IMR-90 (cell line): ENCODE data around the gene DPH2. TPM values are rescaled to one million over a fixed set of nuclear protein-coding genes. Genes with fewer than 3 reads are reported as not detected.

ENCODE experiments used
- ATAC-seq: fragments of 200-7000 bp; cut with Tn5 transposase; 2 replicates; pipeline ENCODE4 v1.9.1; 2020; ENCODE audit warnings: low read depth, mild to moderate bottlenecking, moderate library complexity
- BruUV-seq: library from RNA; stranded (reverse); fragments of 400-500 nt; replicated peaks from 2 replicates; lab custom pipeline; 2021; lab: Mats Ljungman, UMichigan
- CTCF ChIA-PET: fragments of 300-600 bp; formaldehyde crosslinking; extraction: SDS; loops from one replicate; lab custom pipeline; 2021; ENCODE audit warnings: antibody characterized with exemption; lab: Yijun Ruan, JAX
- POLR2A ChIA-PET: fragments of 300-600 bp; sonication (Branson Sonifier 250); formaldehyde crosslinking; loops from one replicate; lab custom pipeline; 2022; ENCODE audit warnings: antibody characterized with exemption; ENCODE audit not compliant: unreplicated experiment; lab: Charles Lee
- DNase-seq: peaks from one replicate; pipeline ENCODE4 v3.0.0; 2013
- H2AFZ ChIP-seq: replicated peaks from 2 replicates; pipeline ENCODE3; 2013; ENCODE audit warnings: low read length, mild to moderate bottlenecking; ENCODE audit not compliant: poor library complexity
- H2AK5ac ChIP-seq: 2 replicates; pipeline ENCODE4 v1.6.1; 2013; ENCODE audit warnings: low read depth, low read length, inconsistent platforms
- H2AK9ac ChIP-seq: replicated peaks from 2 replicates; pipeline ENCODE3; 2013; ENCODE audit warnings: mild to moderate bottlenecking, low read depth, low read length, moderate library complexity; ENCODE audit not compliant: poor library complexity
- H2BK120ac ChIP-seq: 2 replicates; pipeline ENCODE4 v1.6.1; 2013; ENCODE audit warnings: low read depth, low read length, inconsistent platforms
- H2BK15ac ChIP-seq: 3 replicates; pipeline ENCODE4 v1.6.1; 2013; ENCODE audit warnings: low read depth, low read length, inconsistent platforms
- H2BK20ac ChIP-seq: 2 replicates; pipeline ENCODE4 v1.6.1; 2013; ENCODE audit warnings: low read depth, mild to moderate bottlenecking, inconsistent platforms, low read length, moderate library complexity
- H2BK5ac ChIP-seq: 2 replicates; pipeline ENCODE4 v1.6.1; 2013; ENCODE audit warnings: mild to moderate bottlenecking, low read depth, low read length, inconsistent platforms; ENCODE audit not compliant: poor library complexity, severe bottlenecking
- H3K14ac ChIP-seq: replicated peaks from 2 replicates; pipeline ENCODE4 v1.6.1; 2013; ENCODE audit warnings: low read depth, low read length, inconsistent platforms
- H3K18ac ChIP-seq: 2 replicates; pipeline ENCODE4 v1.6.1; 2013; ENCODE audit warnings: low read depth, low read length, control low read depth
- H3K23ac ChIP-seq: 2 replicates; pipeline ENCODE4 v1.6.1; 2013; ENCODE audit warnings: low read depth, low read length, inconsistent platforms
- H3K27ac ChIP-seq: 2 replicates; pipeline ENCODE4 v1.5.1; 2013; ENCODE audit warnings: mild to moderate bottlenecking, control low read depth, low read length; ENCODE audit not compliant: insufficient read depth
- H3K27me3 ChIP-seq: 2 replicates; pipeline ENCODE4 v1.6.1; 2013; ENCODE audit warnings: low read length; ENCODE audit not compliant: control insufficient read depth, insufficient read depth
- H3K36me3 ChIP-seq: 2 replicates; pipeline ENCODE4 v1.6.1; 2013; ENCODE audit warnings: low read length, mixed read lengths; ENCODE audit not compliant: control insufficient read depth, insufficient read depth
- H3K4ac ChIP-seq: 2 replicates; pipeline ENCODE4 v1.6.1; 2013; ENCODE audit warnings: low read depth, low read length, inconsistent platforms
- H3K4me1 ChIP-seq: 2 replicates; pipeline ENCODE4 v1.6.1; 2013; ENCODE audit warnings: low read length, mixed read lengths; ENCODE audit not compliant: control insufficient read depth, insufficient read depth
- H3K4me2 ChIP-seq: 2 replicates; pipeline ENCODE4 v1.6.1; 2013; ENCODE audit warnings: low read depth, mild to moderate bottlenecking, control low read depth, low read length, moderate library complexity
- H3K4me3 ChIP-seq: 2 replicates; pipeline ENCODE4 v1.5.1; 2013; ENCODE audit warnings: low read depth, mild to moderate bottlenecking, control low read depth, low read length, moderate library complexity; ENCODE audit not compliant: insufficient read depth
- H3K56ac ChIP-seq: 2 replicates; pipeline ENCODE4 v1.6.1; 2013; ENCODE audit warnings: low read length, inconsistent platforms; ENCODE audit not compliant: insufficient read depth; ENCODE audit errors: extremely low read depth
- H3K79me1 ChIP-seq, 2 experiments: 2 replicates each; pipeline ENCODE4 v1.6.1; 2013; ENCODE audit warnings: low read length in 2 of 2, inconsistent platforms in 1 of 2, low read depth in 1 of 2
- H3K9ac ChIP-seq: 2 replicates; pipeline ENCODE4 v1.6.1; 2013; ENCODE audit warnings: low read depth, low read length, control low read depth
- H3K9me1 ChIP-seq: 2 replicates; pipeline ENCODE4 v1.6.1; 2013; ENCODE audit warnings: low read length, inconsistent platforms; ENCODE audit not compliant: insufficient read depth
- H3K9me3 ChIP-seq: 2 replicates; pipeline ENCODE4 v1.6.1; 2013; ENCODE audit warnings: low read length; ENCODE audit not compliant: control insufficient read depth, insufficient read depth
- H4K20me1 ChIP-seq: 2 replicates; pipeline ENCODE4 v1.6.1; 2013; ENCODE audit warnings: low read length, inconsistent platforms; ENCODE audit not compliant: insufficient read depth
- H4K5ac ChIP-seq: 2 replicates; pipeline ENCODE4 v1.6.1; 2013; ENCODE audit warnings: mild to moderate bottlenecking, low read depth, low read length, control low read depth
- H4K8ac ChIP-seq, 2 experiments: 2 replicates each; pipeline ENCODE4 v1.6.1; 2013; ENCODE audit warnings: low read depth in 2 of 2, low read length in 2 of 2, control low read depth in 1 of 2, inconsistent platforms in 1 of 2
- H4K91ac ChIP-seq: 2 replicates; pipeline ENCODE4 v1.6.1; 2013; ENCODE audit warnings: low read depth, low read length, inconsistent platforms; ENCODE audit not compliant: insufficient read depth
- BHLHE40 ChIP-seq: fragments of 150-350 bp; IDR thresholded peaks from 2 replicates; pipeline ENCODE4 v1.6.1; 2016; ENCODE audit warnings: mild to moderate bottlenecking, low read depth, low read length
- MAFK ChIP-seq: IDR thresholded peaks from 2 replicates; pipeline ENCODE4 v1.6.1; 2012; ENCODE audit warnings: low read depth, low read length, improper control_type of control experiment
- MAZ ChIP-seq: IDR thresholded peaks from 2 replicates; pipeline ENCODE4 v1.6.1; 2012; ENCODE audit warnings: low read depth, mild to moderate bottlenecking, low read length, improper control_type of control experiment, moderate library complexity, borderline replicate concordance
- MXI1 ChIP-seq: IDR thresholded peaks from 2 replicates; pipeline ENCODE4 v1.6.1; 2012; ENCODE audit warnings: low read depth, mild to moderate bottlenecking, low read length, moderate library complexity, borderline replicate concordance
- RAD21 ChIP-seq: IDR thresholded peaks from 2 replicates; pipeline ENCODE4 v1.6.1; 2012; ENCODE audit warnings: low read length, improper control_type of control experiment
- RFX5 ChIP-seq: IDR thresholded peaks from 2 replicates; pipeline ENCODE4 v1.8.0; 2012; ENCODE audit warnings: low read depth, mild to moderate bottlenecking, low read length, moderate library complexity
- WGBS, 2 experiments: methylation state at CpG; one replicate each; pipeline versions ENCODE4 v1.1.5 to v1.1.7; 2013; ENCODE audit warnings: missing lambda C conversion rate in 2 of 2; ENCODE audit not compliant: insufficient read length in 1 of 2; ENCODE audit errors: extremely low coverage in 2 of 2; 5-methylcytosine and 5-hydroxymethylcytosine counted together
- dilution Hi-C: fragments of 300-500 bp; cut with HindIII; formaldehyde crosslinking; loops from one replicate; pipeline ENCODE4 v1.14.3; 2018; ENCODE audit warnings: low sequenced_read_pairs; ENCODE audit not compliant: unreplicated experiment
- in situ Hi-C: fragments of 300-500 bp; cut with MboI; formaldehyde crosslinking; loops from 3 replicates; pipeline ENCODE4 v1.14.3; 2019; ENCODE audit warnings: low sequenced_read_pairs, inconsistent platforms, mixed read lengths
- intact Hi-C: fragments of 100-400 bp; cut with micrococcal nuclease; formaldehyde crosslinking; loops from 2 replicates; pipeline ENCODE4 v1.10.0; 2022
- polyA plus RNA-seq, 3 experiments: library from polyadenylated mRNA; depleted of rRNA; stranded (reverse); fragments of >200 nt; gene quantifications; 2 replicates each; pipeline ENCODE4 v1.2.3, GENCODE V29; 2012; ENCODE audit warnings: low replicate concordance in 1 of 3
- total RNA-seq: library from RNA; depleted of rRNA; stranded (reverse); fragments of >200 nt; gene quantifications from 2 replicates; pipeline ENCODE4 v1.2.3, GENCODE V29; 2012
- TF ChIP-seq, protein P1 (sequence below): fragments of 150-350 bp; IDR thresholded peaks from 2 replicates; pipeline ENCODE4 v1.6.1; 2017; ENCODE audit warnings: mild to moderate bottlenecking, antibody characterized with exemption, low read length, low read depth
- TF ChIP-seq, protein P2 (sequence below): fragments of 150-350 bp; IDR thresholded peaks from 2 replicates; pipeline ENCODE4 v1.6.1; 2016; ENCODE audit warnings: low read depth, mild to moderate bottlenecking, low read length, moderate library complexity, borderline replicate concordance

Gene DPH2
- total and polyA plus RNA-seq, 2 of the 4 experiments (the other 2 are of a cell fraction) = 21.0 to 32.2 TPM

DNA sequence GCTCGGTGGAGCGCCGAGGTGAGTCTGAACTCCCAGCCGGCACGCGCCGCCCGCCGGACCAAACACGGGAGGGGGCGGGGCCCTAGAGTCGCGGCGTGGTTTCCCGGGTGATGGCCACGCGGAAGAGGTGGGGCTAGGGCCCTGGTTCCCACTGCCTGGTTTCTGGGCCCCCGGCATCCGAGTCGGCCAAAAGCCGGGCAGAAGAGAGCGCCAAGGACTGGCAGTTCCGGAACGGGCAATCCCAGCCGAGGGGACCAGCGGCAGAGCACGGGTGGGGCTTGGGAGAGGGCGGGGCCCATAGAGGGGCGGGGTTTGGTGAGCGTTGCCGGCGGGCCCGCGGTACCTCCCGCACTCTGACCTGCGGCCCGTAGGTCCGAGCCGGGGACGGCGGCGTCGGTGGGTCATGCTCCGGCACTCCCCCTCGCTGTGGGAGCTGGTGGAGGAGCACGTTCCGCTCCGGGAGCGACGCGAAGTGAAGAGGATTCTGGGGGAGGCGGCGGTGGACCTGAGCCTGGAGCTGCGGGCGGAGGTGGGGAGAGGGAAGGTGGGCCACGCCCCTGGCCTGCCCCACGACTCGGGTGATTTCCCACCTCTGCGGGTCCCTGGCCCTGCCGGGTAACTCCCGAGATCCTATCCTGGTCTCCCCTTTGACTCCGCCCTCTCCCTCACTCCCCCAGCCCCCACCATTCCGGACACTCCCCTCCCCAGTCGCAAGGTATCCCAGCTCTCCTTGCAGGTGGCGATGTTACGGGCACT lies 21.8 kb downstream of the DPH2 start, which contains the start of gene CCDC24:
Gene CCDC24, plus strand, starts transcription at position 124 of the 756 bp plus-strand sequence. Its CDS starts 280 bp downstream, at position 404.
- Histone ChIP-seq H3K79me1 (no peaks in the 10 kb centered on the region), H3K4me1 (peaks cover 11% of the 10 kb centered on the region), H2BK20ac (no peak within 1 kb of the TSS), H2BK5ac (no peak within 1 kb of the TSS), H3K27me3 (no peaks in the 10 kb centered on the region), H3K9me3 (no peaks in the 10 kb centered on the region), H3K4ac (peak within 1 kb of the TSS; percentile 54), H3K14ac (peak within 1 kb of the TSS; percentile 60; the same call in 1 of the 2 replicates), H3K4me2 (peak within 1 kb of the TSS; percentile 81), H4K20me1 (peaks cover 9% of the 10 kb centered on the region; the same call in 1 of the 2 replicates), H2AK9ac (peak within 1 kb of the TSS; percentile 87), H2AK5ac (peak within 1 kb of the TSS; percentile 1; the same call in 1 of the 2 replicates), H3K36me3 (no peaks in the 10 kb centered on the region), H2AFZ (peak within 1 kb of the TSS; percentile 97), H4K91ac (peak within 1 kb of the TSS; percentile 51), H3K4me3 (peak within 1 kb of the TSS; percentile 75), H3K18ac (no peak within 1 kb of the TSS), H4K5ac (no peak within 1 kb of the TSS; the same call in 1 of the 2 replicates), H3K23ac (no peak within 1 kb of the TSS; the same call in 1 of the 2 replicates), H3K9me1 (peaks cover 5% of the 10 kb centered on the region), H2BK120ac (no peak within 1 kb of the TSS), H2BK15ac (no peak within 1 kb of the TSS), H3K56ac (no peak within 1 kb of the TSS), H3K9ac (peak within 1 kb of the TSS; percentile 64), H3K27ac (peak within 1 kb of the TSS; percentile 13; the same call in 1 of the 2 replicates), H4K8ac (peak within 1 kb of the TSS; percentile 85 to 90; a peak in 3 of 4 replicates)
- CTCF ChIA-PET = interaction anchor here (0.7 to 1.3 kb wide), 2 partner anchors 14 to 56 kb away, joined by 3 to 4 read pairs; no protein-coding TSS in a partner anchor
- TF ChIP-seq BHLHE40 (peak; percentile 92), RAD21 (no peak), RFX5 (no peak), MAZ (peak; percentile 74; the same call in 1 of the 2 replicates), MXI1 (peak; percentile 97), MAFK (no peak)
- TF ChIP-seq, protein P1, sequence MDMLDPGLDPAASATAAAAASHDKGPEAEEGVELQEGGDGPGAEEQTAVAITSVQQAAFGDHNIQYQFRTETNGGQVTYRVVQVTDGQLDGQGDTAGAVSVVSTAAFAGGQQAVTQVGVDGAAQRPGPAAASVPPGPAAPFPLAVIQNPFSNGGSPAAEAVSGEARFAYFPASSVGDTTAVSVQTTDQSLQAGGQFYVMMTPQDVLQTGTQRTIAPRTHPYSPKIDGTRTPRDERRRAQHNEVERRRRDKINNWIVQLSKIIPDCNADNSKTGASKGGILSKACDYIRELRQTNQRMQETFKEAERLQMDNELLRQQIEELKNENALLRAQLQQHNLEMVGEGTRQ = peak; percentile 50; the same call in 1 of the 2 replicates
- TF ChIP-seq, protein P2, sequence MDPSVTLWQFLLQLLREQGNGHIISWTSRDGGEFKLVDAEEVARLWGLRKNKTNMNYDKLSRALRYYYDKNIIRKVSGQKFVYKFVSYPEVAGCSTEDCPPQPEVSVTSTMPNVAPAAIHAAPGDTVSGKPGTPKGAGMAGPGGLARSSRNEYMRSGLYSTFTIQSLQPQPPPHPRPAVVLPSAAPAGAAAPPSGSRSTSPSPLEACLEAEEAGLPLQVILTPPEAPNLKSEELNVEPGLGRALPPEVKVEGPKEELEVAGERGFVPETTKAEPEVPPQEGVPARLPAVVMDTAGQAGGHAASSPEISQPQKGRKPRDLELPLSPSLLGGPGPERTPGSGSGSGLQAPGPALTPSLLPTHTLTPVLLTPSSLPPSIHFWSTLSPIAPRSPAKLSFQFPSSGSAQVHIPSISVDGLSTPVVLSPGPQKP = no peak
- ATAC-seq = peak; percentile 86
- intact Hi-C loops (no loop called here), in situ Hi-C loops (no loop called here), dilution Hi-C loops (no loop called here)
- DNase-seq = peak; percentile 67
- WGBS, 2 experiments = 0% methylated on average over 39 of the region's 66 CpGs; no CpG with 5 or more reads in 1 of the 2 experiments
- POLR2A ChIA-PET = interaction anchor here (0.6 kb wide), 1 partner anchor 248 kb away, joined by 13 read pairs; no protein-coding TSS in a partner anchor
- no TSS peak for BruUV-seq
